ENCODE measurements around the gene FBLN2. TPM values are rescaled to one million over a fixed set of nuclear protein-coding genes. Genes with fewer than 3 reads are reported as not detected.

The FBLN2 gene
- total and polyA plus RNA-seq, 4 donors = 4.3 to 43.4 (median 21.1) TPM

DNA sequence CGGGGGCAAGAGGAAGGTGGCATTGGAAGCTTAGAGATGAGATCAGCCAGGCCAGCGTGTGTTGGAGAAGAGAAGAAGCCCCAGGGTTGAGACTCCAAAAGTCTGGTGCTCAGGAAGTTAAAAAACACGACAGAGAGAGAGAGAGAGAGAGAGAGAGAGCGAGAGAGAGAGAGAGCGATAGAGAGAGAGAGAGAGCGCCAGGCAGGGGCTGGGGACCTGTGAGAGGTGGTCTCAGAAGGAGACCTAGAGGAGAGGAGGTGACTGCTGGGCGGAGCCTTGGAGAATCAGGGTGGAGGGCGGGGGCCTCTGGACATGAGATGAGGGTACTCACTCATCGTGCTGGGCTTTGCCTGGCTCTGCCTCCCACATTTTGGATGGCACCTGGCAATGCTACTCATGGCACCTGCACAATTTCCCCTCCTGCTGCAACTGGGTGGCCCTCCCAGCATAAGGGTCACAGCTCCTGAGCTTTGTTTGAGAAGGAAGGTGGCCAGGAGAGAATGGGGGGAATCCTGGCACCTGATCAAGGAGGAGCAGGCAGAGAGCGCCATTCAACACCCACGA, 51.0 kb downstream of the FBLN2 start:
- no peaks in the 10 kb centered on the region for H3K27me3 ChIP-seq (ENCODE audit: control insufficient read depth in 3 of 3, insufficient read depth in 3 of 3, low read length in 2 of 3)
- H3K4me1 ChIP-seq (ENCODE audit: control insufficient read depth in 5 of 5, insufficient read depth in 5 of 5, low read length in 5 of 5) = peaks cover 0 to 19% (median 4%) of the 10 kb centered on the region in 5 donors
- H3K9me3 ChIP-seq (ENCODE audit: control insufficient read depth in 4 of 4, insufficient read depth in 3 of 4, low read length in 3 of 4) = no peaks in the 10 kb centered on the region
- no peaks in the 10 kb centered on the region for H3K36me3 ChIP-seq (ENCODE audit: control insufficient read depth in 4 of 4, insufficient read depth in 4 of 4, low read length in 4 of 4)
- ATAC-seq (ENCODE audit: insufficient read depth, low FRiP score) (no peak), DNase-seq (no peak)
- no peak overlapping the region for H3K27ac ChIP-seq (ENCODE audit: low read depth in 1 of 2, low read length in 1 of 2)
- WGBS, 2 donors = 74 to 78% methylated on average over 11 of the region's 11 CpGs
- TF ChIP-seq, protein P1, sequence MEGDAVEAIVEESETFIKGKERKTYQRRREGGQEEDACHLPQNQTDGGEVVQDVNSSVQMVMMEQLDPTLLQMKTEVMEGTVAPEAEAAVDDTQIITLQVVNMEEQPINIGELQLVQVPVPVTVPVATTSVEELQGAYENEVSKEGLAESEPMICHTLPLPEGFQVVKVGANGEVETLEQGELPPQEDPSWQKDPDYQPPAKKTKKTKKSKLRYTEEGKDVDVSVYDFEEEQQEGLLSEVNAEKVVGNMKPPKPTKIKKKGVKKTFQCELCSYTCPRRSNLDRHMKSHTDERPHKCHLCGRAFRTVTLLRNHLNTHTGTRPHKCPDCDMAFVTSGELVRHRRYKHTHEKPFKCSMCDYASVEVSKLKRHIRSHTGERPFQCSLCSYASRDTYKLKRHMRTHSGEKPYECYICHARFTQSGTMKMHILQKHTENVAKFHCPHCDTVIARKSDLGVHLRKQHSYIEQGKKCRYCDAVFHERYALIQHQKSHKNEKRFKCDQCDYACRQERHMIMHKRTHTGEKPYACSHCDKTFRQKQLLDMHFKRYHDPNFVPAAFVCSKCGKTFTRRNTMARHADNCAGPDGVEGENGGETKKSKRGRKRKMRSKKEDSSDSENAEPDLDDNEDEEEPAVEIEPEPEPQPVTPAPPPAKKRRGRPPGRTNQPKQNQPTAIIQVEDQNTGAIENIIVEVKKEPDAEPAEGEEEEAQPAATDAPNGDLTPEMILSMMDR (IDR thresholded peaks at IDR 0.05; ENCODE audit: control extremely low read depth, extremely low read depth) = no peak
- no peak overlapping the region for H3K4me3 ChIP-seq
- no peak overlapping the region for H3K9ac ChIP-seq (ENCODE audit: insufficient read depth in 1 of 2, low read length in 2 of 2)

DNA sequence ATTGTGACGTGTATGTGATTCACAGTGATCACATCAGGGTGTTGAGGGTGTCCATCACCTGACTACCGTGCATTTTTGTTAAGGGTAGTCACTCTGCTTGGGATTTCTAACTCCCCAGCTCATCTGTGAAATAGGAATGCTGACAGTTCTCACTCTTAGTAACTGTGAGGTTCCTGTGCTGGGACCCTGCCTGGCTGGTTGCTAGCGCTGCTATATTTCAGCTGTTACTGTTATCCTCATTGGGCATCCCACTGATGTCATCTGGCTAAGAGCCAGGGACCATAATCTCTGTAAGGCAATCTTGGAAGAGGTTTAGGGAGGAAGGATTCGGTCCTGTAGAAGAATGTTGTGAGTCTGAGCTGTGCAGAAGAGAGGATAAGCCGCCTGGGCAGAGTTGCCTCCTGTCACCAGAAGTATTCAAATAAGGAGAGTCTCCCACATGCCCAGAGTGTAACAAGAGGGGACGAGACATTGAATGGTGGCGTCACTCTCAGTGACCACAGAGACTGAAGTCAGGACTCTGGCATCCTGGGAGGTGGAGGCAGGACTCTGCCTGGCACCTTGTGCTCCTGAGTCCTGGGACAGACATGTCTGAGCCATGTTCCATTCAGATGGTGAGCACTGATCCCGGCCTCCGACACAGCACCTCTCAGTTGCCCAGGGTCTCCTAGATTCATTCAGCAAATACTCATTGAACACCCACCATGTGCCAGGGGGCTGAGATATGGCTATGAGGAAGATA, 52.2 kb downstream of the FBLN2 start:
- DNase-seq = peak; percentile 76 to 89 (median 89)
- H3K9me3 ChIP-seq (ENCODE audit: control insufficient read depth in 4 of 4, insufficient read depth in 3 of 4, low read length in 3 of 4) = peaks cover 0 to 3% (median 0%) of the 10 kb centered on the region in 4 donors
- peaks cover 0 to 12% (median 4%) of the 10 kb centered on the region in 5 donors for H3K4me1 ChIP-seq (ENCODE audit: control insufficient read depth in 5 of 5, insufficient read depth in 5 of 5, low read length in 5 of 5)
- no peak for ATAC-seq (ENCODE audit: insufficient read depth, low FRiP score)
- no peaks in the 10 kb centered on the region for H3K36me3 ChIP-seq (ENCODE audit: control insufficient read depth in 4 of 4, insufficient read depth in 4 of 4, low read length in 4 of 4)
- H3K27ac ChIP-seq (ENCODE audit: low read depth in 1 of 2, low read length in 1 of 2) = no peak overlapping the region
- WGBS, 2 donors = 76 to 81% methylated on average over 9 of the region's 9 CpGs
- H3K4me3 ChIP-seq = no peak overlapping the region
- no peaks in the 10 kb centered on the region for H3K27me3 ChIP-seq (ENCODE audit: control insufficient read depth in 3 of 3, insufficient read depth in 3 of 3, low read length in 2 of 3)
- no peak overlapping the region for H3K9ac ChIP-seq (ENCODE audit: insufficient read depth in 1 of 2, low read length in 2 of 2)
- TF ChIP-seq, protein P1 (IDR thresholded peaks at IDR 0.05; ENCODE audit: control extremely low read depth, extremely low read depth) = no peak

DNA sequence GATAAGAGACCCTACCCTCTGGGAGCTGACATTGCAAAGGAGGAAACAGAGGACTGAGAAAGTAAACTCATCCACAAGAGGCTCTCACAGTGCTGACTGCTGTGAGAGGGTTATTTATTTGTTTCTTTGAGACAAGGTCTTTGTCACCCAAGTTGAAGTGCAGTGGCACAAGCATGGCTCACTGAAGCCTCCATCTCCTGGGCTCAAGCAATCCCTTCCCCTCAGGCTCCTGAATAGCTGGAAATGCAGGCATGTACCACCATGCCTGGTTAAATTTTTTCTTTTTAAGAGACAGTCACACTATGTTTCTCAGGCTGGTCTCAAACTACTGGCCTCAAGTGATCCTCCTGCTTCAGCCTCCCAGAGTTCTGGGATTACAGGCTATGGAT, 52.8 kb downstream of the FBLN2 start:
- H3K27ac ChIP-seq (ENCODE audit: low read depth in 1 of 2, low read length in 1 of 2) = no peak overlapping the region
- H3K4me1 ChIP-seq (ENCODE audit: control insufficient read depth in 5 of 5, insufficient read depth in 5 of 5, low read length in 5 of 5) = peaks cover 0 to 12% (median 4%) of the 10 kb centered on the region in 5 donors
- no peaks in the 10 kb centered on the region for H3K27me3 ChIP-seq (ENCODE audit: control insufficient read depth in 3 of 3, insufficient read depth in 3 of 3, low read length in 2 of 3)
- H3K36me3 ChIP-seq (ENCODE audit: control insufficient read depth in 4 of 4, insufficient read depth in 4 of 4, low read length in 4 of 4) = no peaks in the 10 kb centered on the region
- no peak for ATAC-seq (ENCODE audit: insufficient read depth, low FRiP score)
- DNase-seq = no peak
- TF ChIP-seq, protein P1 (IDR thresholded peaks at IDR 0.05; ENCODE audit: control extremely low read depth, extremely low read depth) = no peak
- no peak overlapping the region for H3K9ac ChIP-seq (ENCODE audit: insufficient read depth in 1 of 2, low read length in 2 of 2)
- peaks cover 0 to 3% (median 0%) of the 10 kb centered on the region in 4 donors for H3K9me3 ChIP-seq (ENCODE audit: control insufficient read depth in 4 of 4, insufficient read depth in 3 of 4, low read length in 3 of 4)
- no peak overlapping the region for H3K4me3 ChIP-seq

Measured in lung (tissue), 12 donors.